Eye (tissue), 1 donor: Measurements from ENCODE around the gene OSBPL5.

Source experiments
- DNase-seq: peaks from one replicate; pipeline ENCODE4 v3.0.0-alpha.2; 2015

OSBPL5 gene, protein sequence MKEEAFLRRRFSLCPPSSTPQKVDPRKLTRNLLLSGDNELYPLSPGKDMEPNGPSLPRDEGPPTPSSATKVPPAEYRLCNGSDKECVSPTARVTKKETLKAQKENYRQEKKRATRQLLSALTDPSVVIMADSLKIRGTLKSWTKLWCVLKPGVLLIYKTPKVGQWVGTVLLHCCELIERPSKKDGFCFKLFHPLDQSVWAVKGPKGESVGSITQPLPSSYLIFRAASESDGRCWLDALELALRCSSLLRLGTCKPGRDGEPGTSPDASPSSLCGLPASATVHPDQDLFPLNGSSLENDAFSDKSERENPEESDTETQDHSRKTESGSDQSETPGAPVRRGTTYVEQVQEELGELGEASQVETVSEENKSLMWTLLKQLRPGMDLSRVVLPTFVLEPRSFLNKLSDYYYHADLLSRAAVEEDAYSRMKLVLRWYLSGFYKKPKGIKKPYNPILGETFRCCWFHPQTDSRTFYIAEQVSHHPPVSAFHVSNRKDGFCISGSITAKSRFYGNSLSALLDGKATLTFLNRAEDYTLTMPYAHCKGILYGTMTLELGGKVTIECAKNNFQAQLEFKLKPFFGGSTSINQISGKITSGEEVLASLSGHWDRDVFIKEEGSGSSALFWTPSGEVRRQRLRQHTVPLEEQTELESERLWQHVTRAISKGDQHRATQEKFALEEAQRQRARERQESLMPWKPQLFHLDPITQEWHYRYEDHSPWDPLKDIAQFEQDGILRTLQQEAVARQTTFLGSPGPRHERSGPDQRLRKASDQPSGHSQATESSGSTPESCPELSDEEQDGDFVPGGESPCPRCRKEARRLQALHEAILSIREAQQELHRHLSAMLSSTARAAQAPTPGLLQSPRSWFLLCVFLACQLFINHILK

DNA sequence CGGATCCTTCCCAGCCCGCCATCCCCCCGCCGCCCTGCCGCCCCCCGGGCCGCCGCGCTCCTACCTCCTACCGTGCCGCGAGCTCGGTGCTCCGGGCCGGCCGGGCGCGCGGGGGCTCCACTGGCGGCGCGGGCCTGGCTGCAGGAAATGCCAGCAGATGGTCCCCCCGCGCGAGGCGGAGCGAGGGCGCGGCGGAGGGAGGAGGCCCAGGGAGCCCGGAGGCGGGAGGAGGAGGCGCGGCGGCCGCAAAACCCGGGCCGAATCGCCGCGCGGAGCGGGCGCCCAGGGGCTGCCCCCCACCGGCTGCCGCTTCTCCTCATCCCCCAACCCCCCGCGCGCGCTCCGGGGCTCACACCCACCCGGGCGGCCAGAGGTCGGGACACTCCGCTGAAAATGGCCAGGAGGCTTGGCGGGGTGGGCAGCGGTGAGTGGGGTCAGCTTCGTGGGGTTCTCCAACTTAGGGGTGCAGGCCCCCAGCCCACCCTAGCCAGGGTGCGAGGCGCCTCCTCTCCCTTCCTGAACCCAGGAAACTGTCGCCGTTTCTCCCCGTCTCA lies at the start of gene OSBPL5:
TSS of gene OSBPL5 (minus strand) at position 159 of the 554 bp plus-strand sequence. CDS start 36,162 bp downstream, outside the sequence.
- peak; percentile 84 for DNase-seq

DNA sequence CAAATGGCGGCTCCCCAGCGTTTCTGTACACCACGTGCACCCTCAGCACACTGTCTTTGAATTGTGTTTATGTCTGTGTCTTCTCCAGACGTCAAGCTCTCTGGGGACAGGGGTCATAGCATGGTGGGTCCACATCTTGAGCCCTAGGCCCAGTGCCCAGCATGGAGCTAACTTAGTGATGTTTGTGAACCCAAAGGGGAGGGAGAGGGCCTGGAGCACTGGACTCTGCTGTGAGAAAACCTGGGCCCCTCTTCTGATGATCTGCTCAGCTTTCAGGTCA lies 49.2 kb upstream of the OSBPL5 start:
- DNase-seq, result no peak

DNA sequence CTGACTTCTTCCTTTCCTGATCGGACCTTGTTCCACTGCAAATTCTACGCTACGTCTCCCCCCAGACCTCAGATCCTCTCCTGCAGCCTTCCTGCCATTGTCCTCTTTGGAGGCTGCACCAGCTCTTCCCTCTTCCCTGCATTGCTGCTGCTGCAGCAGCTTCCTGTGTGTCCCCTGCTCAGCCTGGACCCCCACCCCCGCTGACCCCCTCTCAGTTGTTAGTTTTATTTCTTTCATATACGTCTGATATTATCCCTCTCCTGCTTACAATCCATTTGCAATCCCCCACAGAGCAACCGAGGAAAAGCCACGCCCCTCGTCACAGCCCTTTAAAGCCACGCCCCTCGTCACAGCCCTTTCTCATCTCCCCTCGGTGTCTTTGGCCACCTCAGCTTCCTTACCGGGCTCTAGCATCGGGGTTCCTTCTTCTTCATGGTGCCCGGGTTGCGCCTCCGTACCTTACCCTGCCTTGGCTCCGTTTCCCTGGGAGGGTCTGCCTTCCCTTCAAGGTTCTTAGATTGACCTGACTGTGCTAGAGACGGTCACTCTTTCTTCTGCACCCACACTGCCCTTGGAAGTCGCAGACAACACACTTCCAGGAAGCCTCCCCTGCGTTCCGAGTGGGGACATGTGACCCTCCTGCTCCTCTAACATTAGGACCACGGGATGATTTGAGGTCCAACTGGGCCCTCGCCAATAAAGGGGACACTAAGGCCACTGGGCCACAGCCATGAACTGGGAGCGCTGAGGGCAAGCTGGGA lies 48.7 kb upstream of the OSBPL5 start:
- DNase-seq, result no peak

DNA sequence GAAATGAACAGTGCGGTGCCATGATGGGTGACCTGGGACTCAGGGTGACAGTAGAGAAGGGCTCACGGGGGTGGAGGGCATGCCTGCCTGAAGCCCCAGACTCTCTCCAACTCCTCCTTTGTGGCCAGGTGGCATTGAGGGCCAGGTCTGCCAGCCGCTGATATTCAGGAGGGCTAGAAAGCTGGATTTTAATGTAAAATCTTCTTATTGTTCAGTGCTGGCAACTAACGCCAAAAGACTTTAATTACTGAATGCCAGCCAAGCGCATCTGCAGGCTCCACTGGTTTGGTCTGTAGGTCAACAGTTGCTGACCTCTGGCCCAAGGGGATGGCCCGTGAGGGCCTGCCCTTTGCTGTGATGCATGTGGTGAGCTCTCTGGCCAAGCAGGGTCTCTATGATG lies 43.2 kb upstream of the OSBPL5 start:
- no peak for DNase-seq

DNA sequence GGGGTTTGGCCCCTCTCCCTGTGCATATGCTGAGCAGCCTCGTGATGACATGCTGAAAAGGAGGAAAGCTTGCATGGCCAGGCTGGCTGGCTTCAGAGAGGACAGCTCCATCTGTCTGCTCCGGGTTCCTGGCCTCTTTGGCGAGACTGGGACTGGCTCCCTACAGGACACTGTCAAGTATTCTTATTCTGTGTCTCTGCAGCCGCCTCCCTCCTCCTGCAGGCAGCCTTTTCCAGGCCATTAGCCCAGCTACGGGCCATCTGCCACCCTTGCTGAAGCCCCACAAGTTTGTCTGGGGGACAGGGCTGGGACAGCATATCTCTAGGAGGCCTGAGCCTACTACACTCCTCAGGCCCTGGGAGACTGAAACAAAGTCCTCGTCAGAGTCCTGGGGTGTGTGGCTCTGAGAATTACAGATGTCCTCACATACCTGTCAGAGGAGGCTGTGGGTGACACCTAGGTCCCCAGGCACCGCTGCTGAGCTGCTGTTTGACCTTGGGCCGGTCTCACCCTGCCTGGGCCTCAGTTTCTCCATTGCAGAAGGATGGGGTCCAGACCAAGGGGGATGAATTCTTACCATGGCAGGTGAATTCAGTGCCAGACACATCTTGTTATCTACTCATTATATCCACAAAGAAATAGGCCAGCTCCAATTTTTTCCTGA lies 42.5 kb upstream of the OSBPL5 start:
- DNase-seq, result peak; percentile 54

DNA sequence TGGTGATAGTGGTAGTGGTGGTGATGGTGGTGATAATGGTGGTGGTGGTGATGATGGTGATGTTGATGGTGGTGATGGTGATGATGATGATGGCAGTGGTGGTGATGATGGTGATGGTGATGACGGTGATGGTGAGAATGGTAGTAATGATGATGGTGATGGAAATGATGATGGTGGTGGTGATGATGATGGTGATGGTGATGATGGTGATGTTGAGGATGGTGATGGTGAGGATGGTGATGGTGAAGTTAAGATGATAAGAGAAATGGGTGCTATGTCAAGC lies 41.8 kb upstream of the OSBPL5 start:
- no peak for DNase-seq

DNA sequence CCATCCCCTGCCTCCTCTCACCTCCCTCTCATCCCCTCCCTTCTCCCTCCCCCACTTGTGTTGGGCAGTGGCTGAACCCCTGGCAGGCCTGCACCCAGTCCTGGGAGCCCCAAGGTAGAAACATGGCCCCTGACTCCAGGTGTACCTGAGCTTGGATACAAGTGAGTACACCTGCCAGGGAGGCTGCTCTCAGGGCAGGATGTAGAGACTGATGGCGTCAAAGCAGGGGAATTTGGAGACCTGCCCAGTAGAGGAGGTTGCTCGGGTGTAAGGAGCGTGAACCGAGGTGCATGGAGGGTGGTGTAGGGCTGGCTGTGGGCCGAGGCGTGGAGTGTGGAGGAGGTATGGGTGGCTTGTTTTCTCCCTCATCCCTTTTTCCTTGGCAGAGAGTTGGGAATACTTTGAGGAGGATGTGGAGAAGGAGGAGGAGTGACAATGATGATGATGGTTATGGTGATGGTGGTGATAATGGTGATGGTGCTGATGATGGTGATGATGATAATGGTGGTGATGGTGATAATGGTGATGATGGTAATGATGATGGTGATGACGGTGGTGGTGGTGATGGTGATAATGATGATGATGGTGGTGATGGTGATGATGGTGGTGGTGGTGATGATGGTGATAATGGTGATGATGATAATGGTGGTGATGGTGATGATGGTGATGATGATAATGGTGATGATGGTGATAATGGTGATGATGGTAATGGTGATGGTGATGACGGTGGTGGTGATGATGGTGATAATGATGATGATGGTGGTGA lies 41.2 kb upstream of the OSBPL5 start:
- no peak for DNase-seq

DNA sequence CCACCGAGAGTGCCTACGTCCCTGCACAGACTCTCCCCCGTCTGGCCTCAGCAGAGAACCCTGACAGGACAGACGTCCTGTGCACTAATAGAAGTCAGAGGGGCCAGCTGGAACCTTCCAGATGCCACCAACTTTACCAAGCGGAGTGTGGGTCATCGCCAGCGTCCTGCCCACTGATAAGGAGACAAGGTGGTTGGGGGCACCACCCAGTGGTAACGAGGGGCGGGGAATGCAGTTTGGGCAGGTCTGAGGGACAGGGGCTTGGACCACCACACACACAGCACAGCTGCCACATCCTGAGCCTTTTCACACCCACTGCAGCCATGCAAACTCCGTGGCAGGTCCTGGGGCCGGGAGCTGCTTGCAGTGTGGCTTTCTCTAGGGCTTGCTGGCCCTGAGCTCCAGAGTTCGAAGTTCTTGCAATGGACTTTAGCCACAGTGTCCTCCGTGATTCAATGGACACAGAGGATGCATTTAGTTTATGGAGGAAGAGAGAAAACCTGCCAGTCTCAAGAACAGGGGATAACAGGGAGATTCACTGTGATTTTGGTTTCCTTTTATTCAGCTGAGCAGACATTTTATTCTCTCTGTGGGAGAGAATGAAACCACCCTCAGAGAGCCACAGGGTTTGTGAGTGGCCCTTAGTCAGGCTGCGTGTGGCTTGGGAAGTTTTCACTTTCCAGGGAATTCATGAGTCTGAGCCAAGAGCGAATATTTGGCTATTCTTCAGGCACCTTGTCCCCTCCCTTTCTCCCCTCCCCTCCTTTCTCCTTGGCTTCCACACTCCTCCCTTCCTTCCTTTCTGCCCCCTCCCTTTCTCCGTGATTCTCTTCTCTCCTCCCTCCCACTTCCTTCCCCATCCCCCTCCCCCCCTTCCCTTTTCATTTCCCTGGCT lies 40.4 kb upstream of the OSBPL5 start:
- no peak for DNase-seq

DNA sequence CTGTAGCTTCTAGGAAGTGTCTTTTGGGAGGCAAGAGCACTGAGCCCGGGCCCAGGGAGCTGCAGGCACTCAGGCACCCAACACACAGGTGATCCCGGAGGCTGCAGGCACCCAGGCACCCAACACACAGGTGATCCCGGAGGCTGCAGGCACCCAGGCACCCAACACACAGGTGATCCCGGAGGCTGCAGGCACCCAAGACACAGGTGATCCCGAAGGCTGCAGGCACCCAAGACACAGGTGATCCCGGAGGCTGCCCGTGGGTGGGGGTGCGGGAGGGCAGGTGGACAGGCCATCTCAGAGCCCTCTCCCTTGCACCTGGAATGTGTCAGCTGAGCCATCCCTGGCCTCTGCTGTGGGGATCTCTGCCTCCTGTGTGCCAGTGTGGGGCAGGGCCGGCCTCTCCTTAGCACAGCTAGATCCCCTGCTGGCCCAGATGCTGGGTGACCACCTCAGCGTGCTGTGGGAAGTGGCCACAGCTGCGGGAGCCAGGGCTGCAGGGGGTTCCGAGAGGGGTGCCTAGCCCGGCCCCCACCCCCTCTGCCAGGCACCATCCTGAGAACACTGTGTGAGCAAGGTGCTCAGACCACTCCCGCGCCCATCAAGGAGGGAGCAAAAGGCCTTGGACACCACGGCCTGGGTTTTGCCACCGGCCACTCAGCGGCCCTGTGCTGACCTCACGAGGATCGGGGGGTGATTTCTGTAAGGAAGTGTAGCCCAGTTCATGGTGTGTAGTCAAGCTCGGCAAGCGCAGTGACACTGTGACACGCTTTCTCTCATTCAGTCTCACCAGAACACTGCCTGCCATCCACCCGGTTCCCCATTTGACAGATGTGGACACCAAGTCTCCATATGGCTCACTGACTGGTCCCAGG lies 39.3 kb upstream of the OSBPL5 start:
- DNase-seq, result no peak

DNA sequence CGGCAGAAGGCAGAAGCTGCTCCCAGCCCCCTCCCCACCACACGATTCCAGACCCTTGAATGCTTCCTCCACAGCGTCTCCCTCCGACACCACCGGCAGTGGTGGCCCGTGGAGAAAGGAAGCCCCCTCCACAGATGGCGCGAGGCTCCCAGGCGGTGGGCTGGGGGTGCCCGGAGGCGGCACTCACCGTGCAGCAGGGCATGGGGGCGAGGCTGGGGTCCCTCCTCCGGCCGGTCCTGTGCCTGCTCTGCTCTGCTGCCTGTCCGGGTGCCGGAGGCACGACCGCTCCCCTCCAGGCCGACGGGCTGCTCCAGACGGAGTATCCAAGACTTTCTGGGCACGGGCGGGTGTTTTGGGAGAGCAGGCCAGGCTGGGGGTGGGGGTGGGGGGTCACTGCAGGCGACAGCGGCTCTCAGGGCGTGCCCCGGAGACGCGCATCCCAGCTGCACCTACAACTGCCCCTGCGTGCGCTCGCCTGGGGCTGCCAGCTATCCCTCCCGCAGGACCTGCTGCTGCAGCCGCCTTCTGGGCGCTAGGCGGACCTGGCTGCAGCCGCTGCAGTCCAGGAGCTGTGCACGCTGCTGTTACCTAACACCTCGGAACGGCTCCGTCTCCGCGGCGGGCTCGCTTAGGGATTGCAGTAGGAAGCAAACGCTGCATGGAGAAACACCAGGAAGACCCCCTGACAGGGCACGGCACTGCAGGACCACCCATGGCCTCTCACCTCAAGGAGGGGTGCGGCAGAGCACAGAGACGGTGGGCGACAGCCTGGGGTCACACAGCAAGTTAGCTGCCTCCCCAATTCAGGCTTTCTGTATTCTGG lies 38.3 kb upstream of the OSBPL5 start:
- peak; percentile 57 for DNase-seq

DNA sequence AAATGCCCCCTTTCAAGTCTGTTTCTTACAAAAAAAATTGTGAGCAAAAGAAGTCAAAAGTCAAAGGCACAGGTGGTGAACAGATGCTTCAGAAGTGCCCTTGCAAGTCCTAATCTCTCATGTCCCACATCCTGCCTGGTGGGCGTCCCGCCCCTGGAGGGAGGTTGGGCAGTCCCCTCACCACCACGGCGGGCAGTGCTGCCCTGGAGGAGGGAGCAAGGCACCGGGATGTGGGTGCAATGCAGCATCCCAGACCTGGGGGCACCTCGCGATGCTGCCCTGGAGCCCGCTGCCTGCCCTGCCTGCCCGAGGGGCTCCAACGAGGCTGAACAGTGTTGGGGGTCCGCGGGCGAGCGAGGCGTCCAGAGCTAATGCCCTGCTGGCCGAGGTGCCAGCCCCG lies 37.6 kb upstream of the OSBPL5 start:
- DNase-seq, result no peak

DNA sequence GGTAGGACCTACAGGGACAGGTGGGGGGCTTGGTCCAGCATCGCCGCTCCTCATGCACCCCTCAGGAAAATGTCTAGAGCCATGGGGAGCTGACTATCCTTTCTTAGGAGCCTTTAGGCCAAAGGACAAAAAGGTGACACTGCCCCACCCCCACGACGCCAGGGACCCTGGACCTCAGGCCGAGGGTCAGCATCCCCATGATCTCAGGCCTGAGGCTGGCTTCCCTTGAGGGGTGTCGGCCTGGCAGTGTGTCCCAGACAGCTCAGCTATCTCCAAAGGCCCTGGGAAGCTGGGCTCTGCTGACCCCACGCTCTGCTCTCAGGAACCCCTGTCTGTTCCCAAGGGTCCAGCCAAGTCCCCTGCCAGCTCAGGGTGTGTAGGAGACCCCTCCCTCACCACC lies 37.2 kb upstream of the OSBPL5 start:
- no peak for DNase-seq

DNA sequence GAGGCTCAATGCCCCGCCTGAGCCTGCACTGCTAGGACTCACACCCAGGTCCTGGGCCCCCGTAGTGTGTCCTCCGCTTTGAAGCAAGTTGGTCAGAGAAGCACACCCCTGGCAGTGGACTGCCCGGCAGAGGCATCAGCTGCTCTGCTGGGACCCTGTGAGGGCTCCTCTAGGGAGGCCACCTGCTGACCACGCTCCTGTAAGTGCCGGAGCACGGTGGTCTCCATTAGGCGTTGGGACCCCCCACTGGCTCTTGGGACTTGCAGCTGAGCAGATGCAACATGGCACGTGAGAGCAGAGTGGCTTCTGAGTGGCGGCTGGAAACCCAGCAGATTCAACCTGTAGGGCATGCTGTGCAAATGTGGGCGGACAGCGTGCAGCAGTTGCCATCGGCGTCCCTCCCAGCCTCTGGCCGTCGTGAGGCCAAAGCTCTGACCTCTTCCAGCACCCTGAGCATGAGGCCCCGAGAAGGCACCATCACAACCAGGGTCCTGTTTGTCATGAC lies 36.6 kb upstream of the OSBPL5 start:
- DNase-seq, result peak; percentile 52

DNA sequence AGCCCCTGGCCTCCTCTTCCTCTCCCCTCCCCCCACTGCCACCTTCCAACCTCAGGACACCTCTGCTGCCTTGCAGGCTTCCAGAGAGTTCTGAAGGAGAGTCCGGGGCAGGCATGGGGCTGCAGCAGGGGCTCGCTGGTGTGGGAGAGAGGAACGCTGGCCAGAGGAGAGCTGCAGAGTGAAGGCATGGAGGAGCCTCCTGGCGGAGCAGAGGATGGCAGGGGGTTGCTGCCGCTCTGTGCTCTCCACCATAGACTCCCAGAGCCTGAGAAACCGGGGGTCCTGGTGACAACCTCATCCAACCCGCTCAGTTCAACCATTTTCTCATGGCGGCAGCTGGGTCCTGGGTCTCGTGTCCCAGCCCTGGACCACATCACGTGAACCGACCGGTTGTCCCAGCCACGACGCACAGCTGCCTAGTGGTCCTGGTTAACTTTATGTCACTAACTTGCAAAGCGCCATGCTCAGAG lies 36.0 kb upstream of the OSBPL5 start:
- DNase-seq, result no peak

DNA sequence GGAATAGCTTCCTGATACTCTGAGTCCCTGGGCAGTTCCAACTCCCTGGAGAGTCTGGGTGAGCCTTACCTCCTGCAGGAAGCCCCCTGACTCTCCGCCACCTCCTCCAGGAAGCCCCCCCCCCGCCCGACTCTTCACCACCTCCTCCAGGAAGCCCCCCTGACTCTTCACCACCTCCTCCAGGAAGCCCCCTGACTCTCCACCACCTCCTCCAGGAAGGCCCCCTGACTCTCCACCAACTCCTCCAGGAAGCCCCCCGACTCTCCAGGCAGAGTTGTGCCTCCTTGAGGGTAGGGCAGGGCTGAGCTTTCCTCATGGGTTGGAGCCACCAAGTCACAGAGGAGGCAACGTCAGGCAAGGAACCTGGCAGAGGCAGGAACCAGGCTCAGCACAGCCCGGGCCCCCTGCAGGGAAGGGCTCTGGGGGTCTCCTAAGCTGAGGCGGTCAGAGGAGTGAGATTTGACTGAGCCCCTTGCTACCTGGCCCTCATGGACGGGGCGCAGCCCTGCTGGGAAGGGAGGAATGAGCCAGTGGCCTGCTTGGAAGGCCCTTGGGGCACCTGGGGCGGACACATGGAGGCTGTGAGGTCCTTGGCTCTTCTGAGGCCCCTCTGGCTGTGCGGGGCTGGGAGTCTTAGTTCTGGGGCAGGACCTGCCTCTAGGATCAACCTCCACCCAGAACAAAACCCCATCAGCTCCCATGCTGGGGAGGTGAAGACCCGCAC lies 35.4 kb upstream of the OSBPL5 start:
- no peak for DNase-seq

DNA sequence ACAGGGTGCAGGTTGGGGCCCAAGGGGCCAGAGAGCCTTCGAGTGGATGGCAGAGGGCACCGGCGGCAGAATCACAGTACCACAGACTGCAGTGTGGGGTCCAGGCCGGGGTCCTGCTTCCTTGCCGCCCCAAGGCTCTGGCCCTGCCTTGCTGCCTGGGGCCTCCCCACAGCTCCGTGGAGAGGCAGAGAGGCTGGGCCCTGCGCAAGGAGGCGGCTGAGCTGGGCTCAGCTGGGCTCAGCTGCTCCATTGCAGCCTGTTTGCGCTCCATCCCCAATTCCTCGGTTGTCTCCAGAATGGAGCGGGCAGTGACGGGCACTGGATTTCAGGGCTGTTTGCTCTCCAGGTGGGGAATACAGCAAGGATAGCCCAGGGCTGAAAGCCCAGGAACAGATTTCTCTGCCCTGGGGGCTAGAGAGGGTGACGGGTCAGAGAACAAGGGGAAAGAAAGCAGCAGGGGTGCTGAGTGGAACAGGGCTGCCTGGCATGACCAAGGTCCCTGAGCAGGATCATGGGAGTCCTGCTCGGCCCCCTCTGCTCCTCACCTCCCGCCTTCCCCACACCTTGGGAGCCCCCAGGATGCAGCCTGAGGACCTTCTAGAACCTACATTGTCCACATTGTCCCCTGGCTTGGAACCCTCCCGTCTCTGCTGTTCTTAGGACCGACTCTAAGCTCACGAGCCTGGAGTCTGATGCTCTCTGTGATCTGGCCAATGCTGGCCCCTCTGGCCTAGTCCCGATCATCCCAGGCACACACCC lies 34.6 kb upstream of the OSBPL5 start:
- DNase-seq, result no peak

DNA sequence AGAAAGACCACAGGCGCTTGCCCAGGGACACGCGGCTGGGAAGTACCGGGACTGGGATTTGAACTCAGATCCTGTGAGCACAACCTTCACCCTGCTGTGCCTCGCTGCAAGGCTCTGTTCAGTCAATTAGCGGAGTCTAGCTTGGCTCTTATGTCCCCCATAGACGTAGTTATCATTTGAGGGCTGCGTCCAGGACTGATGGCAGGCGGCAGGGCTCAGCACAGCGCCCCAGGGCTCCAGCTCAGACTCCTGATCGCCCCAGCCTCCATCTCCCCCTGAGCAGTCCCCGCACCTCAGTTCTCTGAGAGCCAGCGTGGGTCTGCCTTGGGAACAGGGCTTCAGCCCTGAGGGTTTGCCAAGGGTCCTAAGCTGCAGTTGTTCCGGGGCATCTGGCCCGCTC lies 33.7 kb upstream of the OSBPL5 start:
- no peak for DNase-seq
